Activated T-cell treated with anti-CD3 and anti-CD28 coated beads for 48 hours (primary cell): Measurements from ENCODE around the gene PTCD2.
"Not testable (repeated sequence)": the region's sequence is repeated elsewhere in the genome, so short reads cannot be mapped to it uniquely, and the experiment has no call there.

Experiments used
- DNase-seq: peaks from one replicate; pipeline ENCODE4 v3.0.0-alpha.2; 2020; ENCODE audit warnings: low read depth

Gene PTCD2

GRCh38 chr5:72296256-72296655 lies 23.9 kb upstream of the PTCD2 start:
- DNase-seq: no peak

GRCh38 chr5:72298136-72298535 lies 22.0 kb upstream of the PTCD2 start:
- DNase-seq: not testable (repeated sequence)

GRCh38 chr5:72298711-72299110 lies 21.5 kb upstream of the PTCD2 start:
- DNase-seq: no peak

GRCh38 chr5:72300590-72301339 lies 19.4 kb upstream of the PTCD2 start:
- DNase-seq: no peak

- no peak for DNase-seq
Measured at GRCh38 chr5:72301557-72301956, 18.6 kb upstream of the PTCD2 start.

GRCh38 chr5:72302171-72302570 lies 18.0 kb upstream of the PTCD2 start:
- no peak for DNase-seq

- DNase-seq: no peak
Measured at GRCh38 chr5:72305194-72306142, 14.7 kb upstream of the PTCD2 start.

- no peak for DNase-seq
Measured at GRCh38 chr5:72307573-72307967, 12.6 kb upstream of the PTCD2 start.

GRCh38 chr5:72307968-72308852 lies 12.0 kb upstream of the PTCD2 start:
- peak; percentile 96 for DNase-seq

GRCh38 chr5:72308853-72309191 lies 11.4 kb upstream of the PTCD2 start:
- DNase-seq: no peak

- no peak for DNase-seq
Measured at GRCh38 chr5:72313141-72313540, 7.0 kb upstream of the PTCD2 start.

- no peak for DNase-seq
Measured at GRCh38 chr5:72314571-72315172, 5.5 kb upstream of the PTCD2 start.

GRCh38 chr5:72319435-72319975 lies 668 bp upstream of the PTCD2 start:
- not testable (repeated sequence) for DNase-seq

- no peak for DNase-seq
Measured at GRCh38 chr5:72324189-72324825, 4.1 kb downstream of the PTCD2 start.

GRCh38 chr5:72325566-72326305 lies 5.6 kb downstream of the PTCD2 start:
- DNase-seq: no peak

- no peak for DNase-seq
Measured at GRCh38 chr5:72326306-72326649, 6.1 kb downstream of the PTCD2 start.

GRCh38 chr5:72328172-72328571 lies 8.0 kb downstream of the PTCD2 start:
- no peak for DNase-seq

- no peak for DNase-seq
Measured at GRCh38 chr5:72330712-72331111, 10.5 kb downstream of the PTCD2 start.

- no peak for DNase-seq
Measured at GRCh38 chr5:72337159-72337558, 17.0 kb downstream of the PTCD2 start.

GRCh38 chr5:72338689-72339209 lies 18.6 kb downstream of the PTCD2 start:
- no peak for DNase-seq
